Middle frontal gyrus (tissue), 1 donor: Measurements from ENCODE around the gene CDH2.

ENCODE experiments used
- DNase-seq: peaks from one replicate; pipeline ENCODE4 v3.0.0-alpha.2; 2015; ENCODE audit warnings: low spot score; ENCODE audit errors: extremely low spot score

CDH2 gene

DNA sequence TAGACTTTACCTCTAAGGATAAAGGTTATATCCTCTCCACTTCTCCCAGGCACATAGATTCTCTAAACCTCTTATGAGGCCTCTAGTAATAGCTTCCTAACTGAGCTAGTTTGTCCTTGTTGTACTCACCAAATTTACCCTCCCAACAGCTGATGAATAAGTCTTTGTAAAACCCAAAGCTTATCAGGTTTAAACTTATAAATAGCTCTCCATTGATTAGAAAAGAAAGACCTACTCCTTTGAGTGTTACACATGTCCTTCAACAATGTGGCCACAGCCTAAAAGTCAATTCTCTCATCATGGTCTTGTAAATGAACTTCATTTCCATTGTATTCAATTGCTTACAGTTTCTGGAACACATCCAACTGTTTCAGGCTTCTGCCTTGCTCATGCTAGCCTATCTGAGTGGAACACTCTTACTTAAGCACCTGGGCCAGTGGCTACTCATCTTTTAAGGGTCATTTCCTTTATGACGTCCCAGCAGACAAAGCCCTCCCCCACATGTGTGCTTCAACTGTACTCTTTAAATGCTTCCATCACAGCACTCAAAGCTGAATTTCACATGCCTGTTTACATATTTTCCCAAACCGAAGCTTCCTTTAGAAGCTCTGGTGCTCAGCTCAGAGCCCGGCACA lies 131.6 kb downstream of the CDH2 start:
- no peak for DNase-seq

DNA sequence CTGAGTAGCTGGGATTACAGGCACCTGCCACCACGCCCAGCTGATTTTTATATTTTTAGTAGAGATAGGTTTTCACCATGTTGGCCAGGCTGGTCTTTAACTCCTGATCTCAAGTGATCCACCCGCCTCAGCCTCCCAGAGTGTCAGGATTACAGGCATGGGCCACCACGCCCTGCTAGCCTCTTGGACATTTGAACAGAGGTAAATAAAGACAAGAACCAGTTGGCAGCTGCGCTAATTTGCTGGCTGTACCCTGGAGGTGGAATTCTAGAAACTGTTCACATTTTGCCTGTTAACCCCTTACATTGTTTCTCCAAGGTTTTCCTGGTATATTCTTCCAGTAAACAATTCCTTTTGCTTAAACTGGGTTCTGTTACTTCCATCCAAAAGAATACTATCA lies 132.9 kb downstream of the CDH2 start:
- DNase-seq = no peak

DNA sequence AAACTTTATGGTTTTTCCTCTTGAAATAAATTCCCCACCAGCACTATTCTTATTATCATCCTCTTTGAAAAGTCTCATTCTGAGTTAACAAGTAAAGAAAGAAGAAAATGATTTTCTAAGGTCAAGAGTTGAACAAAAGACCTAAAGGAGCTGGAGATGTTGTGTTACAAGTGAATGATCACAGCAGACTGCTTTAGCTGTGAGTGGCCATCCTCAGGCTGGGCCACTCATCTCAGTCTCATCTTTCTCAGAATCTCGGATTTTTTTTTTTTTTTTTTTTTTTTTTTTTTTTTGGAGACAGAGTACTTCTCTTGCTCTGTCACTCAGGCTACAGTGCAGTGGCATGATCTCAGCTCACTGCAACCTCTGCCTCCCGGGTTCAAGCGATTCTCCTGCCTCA lies 133.3 kb downstream of the CDH2 start:
- DNase-seq = no peak

DNA sequence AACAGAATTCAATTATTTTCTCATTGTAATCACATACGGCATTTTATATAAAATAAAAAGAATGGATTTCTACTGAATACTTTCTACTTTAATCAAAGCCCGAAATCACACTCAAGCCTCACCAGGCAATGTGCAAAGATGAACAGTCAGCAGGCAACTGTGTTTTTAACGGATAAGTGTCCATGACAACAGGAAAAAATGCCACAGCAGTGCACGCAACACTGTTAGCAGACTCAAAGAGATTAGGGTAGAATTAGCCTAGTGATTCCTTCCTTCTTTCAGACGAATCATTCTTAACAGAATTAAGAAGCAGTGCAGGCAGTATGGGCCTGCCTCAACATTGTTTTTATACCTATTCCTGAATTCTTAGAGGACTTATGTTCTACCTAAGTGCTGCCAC lies 135.6 kb downstream of the CDH2 start:
- DNase-seq = no peak

DNA sequence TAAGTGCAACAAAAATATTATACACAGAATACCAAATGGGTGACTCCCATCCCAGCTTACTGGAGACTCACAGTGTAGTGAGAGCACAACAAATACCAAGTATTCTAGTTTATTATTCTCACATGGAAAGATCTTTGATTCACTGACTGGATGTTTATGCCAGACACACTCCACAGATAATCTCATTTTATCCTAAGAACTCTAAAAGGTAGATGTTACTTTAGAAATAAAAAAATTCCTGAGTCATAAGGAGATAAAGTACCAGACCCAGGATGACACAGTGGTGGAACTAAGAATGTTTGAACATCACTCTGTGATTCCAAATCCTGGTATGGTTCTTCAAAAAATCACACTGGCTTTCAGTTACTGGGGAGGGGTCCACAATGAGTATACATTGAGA lies 136.2 kb downstream of the CDH2 start:
- DNase-seq = no peak

DNA sequence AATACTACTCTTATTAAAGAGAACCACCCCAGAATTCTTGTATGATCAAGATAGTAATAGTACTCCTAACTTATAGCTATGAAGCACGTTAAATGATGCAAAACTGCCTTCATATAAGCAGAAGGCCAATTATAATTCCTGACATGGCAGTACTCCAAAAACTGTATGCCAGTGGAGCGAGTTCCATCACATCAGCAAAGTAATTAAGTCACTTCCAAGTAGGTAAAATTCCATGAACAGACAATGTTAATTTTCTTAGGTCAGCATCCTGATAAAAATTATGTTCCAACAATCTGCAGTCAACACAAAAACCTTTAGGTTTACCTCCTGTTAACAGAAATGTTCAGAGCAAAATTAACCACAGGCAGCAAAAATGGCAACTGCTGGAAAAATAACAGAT lies 136.7 kb downstream of the CDH2 start:
- DNase-seq = no peak

DNA sequence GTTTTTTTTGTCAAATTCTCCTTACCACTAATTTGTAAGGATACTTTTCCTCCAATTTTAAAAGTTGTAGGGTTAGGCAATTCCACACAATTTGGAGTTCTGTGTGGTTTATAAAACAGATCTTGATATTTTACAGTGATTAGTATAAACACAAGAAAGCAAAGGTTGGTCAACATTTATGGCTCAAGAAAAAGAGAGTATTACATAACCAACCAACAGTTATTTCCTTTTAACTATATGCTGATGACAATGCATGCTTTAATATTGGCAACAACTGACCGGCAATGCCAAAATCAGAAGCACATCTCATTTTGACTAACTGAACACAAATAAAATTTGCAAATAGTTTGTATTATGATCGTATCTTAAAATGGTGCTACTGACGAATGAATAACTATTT lies 137.2 kb downstream of the CDH2 start:
- DNase-seq = no peak

DNA sequence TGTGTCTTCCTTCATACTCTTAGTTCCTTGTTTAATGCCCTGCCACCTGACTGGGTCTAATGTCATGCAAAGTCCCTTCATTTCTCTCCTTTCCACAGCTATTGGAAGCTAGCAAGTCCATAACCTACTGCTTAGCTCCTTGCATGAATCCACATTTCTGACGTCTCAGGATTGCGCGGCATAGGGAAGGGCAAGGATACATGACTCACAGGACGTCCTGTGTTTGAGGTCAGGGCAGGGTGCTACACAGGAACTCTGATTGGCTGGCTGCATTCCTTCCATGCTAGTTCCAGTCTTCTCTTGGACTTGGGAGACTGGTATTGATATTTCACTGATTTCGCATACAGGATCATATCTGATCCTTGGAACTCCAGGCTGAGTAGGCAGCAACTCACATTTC lies 137.9 kb downstream of the CDH2 start:
- no peak for DNase-seq

DNA sequence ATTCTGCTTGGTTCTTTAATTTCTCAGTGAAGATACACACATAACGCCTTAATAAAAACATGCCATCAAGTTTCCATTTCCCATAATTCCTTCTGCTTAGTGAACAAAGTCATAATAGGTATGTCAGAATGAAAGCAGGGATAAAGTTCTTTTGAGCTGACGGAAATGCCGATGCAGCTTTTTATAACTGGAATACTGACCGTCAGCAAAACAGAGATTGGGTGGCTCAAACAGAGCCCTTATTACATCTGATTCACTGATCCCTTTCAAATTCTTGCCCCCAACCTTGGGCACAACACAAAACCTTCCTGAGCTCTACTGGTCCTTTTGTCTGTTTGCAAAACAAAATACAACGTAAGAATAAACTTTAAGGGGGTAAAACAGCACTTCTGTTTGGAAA lies 140.4 kb downstream of the CDH2 start:
- DNase-seq = no peak

DNA sequence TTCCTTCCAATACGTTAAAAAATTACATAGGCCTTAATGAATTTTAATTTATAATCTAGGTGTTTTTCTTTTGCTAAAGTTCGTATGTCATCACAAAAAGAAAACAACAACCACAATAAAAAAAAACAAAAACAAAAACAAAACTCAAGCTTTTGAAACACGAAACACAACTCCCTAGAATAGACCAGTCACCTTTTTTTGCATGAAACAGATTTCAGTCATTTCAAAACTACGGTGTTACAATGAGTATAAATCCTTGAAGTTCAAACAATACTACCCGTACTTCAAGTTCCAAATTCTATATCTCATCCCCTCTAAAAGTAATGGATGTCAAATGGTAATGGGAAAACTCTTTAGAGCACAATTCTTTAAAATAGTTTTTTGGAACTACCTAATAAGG lies 142.4 kb downstream of the CDH2 start:
- DNase-seq = no peak

DNA sequence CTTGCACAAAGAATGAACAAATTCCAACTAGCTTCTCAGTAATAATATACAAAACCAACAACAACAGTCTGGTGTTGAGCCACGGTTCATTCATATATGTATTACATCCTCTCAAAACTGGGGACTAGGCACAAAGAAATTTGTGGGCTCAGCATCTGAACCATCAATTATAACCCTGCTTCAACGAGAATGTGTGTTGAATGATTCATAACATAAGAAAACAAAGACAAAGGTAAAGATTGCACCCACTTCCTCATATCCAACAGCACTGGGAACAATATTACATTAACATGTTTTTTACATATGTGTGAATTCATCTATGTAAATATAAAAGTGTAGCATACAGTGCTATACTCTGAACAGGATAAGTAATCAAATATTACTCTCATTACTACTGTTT lies 144.8 kb downstream of the CDH2 start:
- no peak for DNase-seq

DNA sequence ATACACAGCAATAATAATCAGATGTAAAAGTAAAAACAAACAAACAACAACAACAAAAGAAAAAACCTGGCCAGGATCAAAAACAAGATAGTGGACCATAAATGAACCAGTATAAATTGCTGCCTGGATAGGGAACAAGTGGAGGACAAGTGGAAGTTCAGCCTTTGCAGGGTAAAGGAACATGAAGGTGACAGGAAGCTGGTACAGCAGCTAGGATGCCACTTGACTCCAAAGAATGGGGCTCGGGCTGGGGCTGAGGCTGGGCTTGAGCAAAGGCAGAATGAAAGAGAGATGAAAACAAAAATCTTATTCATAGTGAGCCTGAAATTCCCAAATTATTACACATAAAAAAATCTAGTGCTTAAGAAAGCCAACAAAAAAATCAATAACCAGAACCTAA lies 146.5 kb downstream of the CDH2 start:
- DNase-seq = no peak

DNA sequence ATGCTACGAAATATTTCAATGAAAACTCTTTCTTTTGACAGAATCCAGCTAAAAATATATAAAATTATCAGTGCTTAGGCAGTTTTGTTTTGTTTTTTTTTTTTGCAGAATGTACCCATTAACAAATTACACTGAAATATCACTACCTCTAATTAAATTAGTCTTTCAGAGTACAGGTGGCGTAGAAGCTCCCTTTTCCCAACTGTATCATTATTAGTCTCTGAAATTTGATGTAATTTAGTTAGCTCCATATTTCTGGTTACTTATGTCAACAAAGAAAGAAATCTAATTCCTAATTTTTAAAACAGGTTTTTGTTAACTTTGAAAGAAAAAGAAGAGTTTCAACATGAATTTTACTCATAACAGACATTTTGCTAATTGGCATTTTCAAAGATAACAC lies 149.2 kb downstream of the CDH2 start:
- DNase-seq = no peak

DNA sequence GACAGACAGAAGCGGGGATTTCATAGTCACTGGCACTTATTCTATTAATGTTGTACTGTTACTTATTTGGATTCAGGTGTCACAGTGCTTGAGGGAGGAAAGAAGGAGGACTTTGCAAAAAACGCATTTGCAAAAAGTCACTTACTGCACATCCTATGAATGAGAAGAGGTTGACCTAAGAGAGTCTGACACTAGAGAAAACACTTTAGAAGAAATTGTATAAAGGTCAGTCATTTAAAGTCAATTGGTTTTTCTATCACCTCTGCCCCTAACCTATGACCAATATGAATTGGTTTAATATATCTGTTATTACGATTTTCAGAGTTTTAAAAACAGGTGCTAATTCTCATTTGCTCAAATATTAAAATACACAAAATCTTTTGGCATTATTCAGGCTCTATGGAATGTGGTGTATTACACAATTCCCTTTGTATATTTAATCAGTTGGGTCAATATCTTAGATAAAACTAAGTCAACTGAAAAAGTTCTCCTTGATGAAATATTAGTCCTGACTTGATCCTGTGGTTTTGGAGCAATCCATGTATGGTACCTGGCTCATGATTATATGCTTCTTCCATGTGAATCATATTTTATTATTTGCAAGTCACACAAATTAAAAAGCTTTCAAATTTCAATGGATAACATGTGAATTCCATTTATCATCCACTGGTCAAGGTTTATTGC lies 157.4 kb downstream of the CDH2 start:
- no peak for DNase-seq

DNA sequence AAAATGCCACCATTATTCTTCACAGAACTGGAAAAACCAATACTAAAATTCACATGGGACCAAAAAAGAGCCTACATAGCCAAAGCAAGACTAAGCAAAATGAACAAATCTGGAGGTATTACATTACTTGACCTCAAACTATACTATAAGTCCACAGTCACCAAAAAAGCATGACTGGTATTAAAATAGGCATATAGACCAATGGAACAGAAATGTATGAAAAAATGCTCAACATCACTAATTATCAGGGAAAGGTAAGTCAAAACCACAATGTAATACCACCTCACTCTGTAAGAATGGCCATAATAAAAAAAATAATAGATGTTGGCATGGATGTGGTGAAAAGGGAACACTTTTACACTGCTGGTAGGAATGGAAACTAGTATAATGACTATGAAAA lies 158.6 kb downstream of the CDH2 start:
- no peak for DNase-seq

DNA sequence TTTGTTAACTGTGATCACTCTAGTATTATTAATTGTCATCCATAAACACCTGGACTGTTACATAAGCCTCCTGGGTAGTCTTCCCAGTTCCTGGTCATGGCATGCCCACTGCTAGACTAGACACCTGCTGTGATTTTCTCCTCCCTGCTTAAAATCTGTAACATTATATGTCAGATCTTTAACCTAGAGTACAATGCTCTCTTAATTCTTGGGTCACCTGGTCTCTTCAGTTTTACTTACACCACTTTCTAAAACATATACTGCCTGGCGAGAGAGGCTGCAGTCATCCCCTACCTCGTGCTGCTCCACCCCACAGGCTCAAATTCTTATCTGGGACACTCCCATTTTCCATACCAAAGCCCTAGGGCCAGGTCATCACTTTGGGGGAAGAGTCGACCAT lies 161.3 kb downstream of the CDH2 start:
- no peak for DNase-seq

DNA sequence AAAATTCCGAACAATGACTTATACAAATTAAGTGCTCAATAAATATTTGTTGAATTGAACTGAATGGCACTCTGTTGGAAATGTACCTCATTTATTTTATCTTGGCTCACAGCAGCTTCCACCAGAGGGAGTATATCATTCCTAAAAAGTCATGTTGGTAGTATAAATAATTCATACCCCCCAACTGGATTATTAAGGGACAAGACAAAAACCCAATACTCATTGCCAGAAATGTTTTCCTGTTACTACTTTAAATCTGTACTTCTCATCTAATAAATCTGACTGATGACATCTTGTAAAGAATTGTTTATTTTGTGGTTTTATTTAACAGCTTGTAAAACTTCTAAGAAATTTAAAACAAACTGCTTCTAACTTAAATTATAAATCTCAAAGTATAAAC lies 163.9 kb downstream of the CDH2 start:
- DNase-seq = no peak

DNA sequence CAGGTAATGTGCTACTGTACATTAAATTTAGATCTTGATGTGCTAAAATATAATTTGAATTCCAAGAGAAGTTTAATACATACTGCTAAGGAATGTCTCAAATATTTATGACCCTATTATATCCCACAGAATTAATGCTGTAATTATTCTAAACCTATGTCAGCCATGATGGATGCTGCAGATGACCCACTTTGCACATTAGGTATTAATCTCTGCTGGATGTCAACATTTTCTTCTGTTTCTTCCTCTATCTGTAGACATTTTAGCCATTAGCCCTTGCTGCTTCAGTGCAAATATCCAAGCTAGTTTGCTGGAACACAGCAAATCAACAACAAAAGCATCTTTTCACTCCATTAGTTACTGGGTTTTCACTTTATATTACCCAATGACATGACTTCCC lies 164.6 kb downstream of the CDH2 start:
- no peak for DNase-seq

DNA sequence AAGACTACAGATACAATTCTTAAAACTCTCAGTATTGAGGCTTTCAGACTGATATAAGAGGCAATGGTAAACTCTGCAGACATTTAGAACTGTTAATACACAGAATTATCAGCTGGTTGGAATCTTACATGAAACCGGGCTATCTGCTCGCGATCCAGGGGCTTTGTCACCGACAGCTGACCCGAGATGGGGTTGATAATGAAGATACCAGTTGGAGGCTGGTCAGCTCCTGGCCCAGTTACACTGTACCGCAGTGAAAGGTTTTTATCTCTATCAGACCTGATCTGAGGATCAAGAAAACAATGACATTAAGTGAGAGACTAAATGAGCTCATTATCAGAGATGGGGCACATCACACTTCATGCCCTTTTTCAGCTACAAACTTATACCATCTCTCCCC lies 167.3 kb downstream of the CDH2 start:
- DNase-seq = no peak

DNA sequence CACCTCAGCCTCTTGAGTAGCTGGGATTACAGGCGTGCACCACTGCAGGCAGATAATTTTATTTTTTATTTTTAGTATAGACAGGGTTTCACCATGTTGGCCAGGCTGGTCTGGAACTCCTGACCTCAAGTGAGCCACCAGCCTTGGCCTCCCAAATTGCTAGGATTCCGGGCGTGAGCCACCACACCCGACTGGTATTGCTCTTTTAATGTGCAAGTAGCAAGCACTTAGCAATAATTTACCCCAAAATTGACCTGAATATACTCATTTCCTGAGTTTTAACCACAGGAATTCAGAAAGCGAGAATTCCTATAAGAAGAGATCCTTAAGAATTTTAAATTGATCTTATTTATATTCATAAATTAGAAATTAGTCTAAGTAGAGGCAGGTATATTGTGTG lies 169.1 kb downstream of the CDH2 start:
- no peak for DNase-seq

DNA sequence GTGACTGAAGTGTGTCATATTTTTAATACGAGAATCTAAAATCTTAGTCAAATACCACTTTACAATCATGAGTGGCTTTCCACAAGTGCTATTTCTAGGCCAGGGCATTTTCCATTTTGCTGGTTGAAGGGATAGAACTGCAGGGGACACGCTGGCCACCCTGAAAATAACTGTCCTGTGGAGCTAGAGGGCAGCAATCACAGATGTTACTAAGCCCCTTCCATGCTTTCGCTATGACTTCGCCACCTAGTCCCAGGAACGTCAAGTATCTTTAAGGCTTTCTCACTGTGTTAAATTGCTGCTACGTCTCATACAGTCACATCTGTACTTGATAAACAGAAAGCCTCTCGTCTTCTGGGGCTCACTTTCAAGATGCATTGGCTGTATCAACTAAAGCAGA lies 171.8 kb downstream of the CDH2 start:
- DNase-seq = no peak

DNA sequence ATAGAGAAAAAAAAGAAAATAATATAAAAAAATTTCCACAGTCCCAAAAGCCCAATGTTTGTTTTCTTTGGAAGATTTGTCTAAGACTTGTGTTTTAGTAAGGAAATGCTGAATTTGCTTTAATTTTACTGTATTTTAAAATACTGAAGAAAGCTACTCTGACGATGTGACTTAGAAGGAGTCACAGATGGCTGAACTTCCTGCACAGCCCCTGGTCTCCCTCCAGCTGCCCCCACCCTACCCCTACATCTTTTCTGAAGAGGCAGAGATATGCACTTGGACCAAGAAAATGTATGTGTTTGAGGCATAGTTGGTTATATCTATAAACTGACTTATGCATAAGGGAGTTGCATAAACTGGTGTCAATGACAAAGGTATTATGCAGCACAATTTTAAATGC lies 172.3 kb downstream of the CDH2 start:
- no peak for DNase-seq

DNA sequence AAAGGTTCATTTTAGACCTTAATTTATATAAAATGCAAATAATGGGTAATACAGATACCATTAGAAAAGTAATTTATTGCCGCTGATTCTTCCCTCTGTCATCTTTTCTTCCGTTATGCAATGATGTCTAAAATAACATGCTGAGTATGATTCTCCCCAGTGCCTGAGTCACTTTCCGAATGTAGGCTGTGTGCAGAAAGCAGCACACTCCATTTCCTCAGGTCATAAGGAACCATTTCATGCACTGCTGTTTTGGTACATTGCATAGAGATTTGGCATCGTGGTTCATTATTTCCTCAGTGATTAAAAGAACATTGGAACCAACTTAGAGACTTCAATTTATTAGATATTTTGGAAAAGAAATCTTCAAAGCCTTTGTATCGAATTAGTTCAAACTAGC lies 173.5 kb downstream of the CDH2 start:
- no peak for DNase-seq

DNA sequence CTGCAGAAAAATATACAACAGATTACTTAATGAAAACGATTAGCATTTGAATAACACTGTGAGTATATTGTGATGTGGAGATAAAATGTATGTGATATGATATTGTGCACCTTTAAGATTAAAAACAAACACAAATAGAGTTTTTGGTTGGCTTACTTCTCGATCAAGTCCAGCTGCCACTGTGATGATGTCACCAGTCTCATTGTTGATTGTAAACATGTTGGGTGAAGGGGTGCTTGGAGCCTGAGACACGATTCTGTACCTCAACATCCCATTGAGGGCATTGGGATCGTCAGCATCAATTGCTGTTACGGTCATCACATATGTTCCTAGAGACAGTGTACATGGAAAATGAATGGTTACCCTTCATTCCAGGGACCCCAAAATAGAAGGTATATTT lies 174.1 kb downstream of the CDH2 start:
- no peak for DNase-seq
